ENCODE results near the gene OSBPL1A. TPM values are rescaled to one million over a fixed set of nuclear protein-coding genes. Genes with fewer than 3 reads are reported as not detected.

The OSBPL1A gene
- total RNA-seq, 1 donor from 2014 or later, result 42.0 TPM

- Histone ChIP-seq H3K27ac (no peak overlapping the region), H3K4me3 (no peak overlapping the region), H3K4me1 (peaks cover 7% of the 10 kb centered on the region), H3K9me3 (no peaks in the 10 kb centered on the region), H3K36me3 (peaks cover 6% of the 10 kb centered on the region), H3K27me3 (no peaks in the 10 kb centered on the region)
- DNase-seq (no peak), ATAC-seq (no peak)
- TF ChIP-seq CTCF (IDR thresholded peaks at IDR 0.05), result no peak
- intact Hi-C loops (cut with DNase I), result no loop called here
Observed at GRCh38 chr18:24267878-24268277, 129.7 kb downstream of the OSBPL1A start.

GRCh38 chr18:24266131-24266530 lies 131.5 kb downstream of the OSBPL1A start:
- TF ChIP-seq CTCF (IDR thresholded peaks at IDR 0.05), result no peak
- Histone ChIP-seq H3K36me3 (peaks cover 6% of the 10 kb centered on the region), H3K27me3 (no peaks in the 10 kb centered on the region), H3K4me3 (no peak overlapping the region), H3K9me3 (no peaks in the 10 kb centered on the region), H3K27ac (no peak overlapping the region), H3K4me1 (peaks cover 7% of the 10 kb centered on the region)
- ATAC-seq (no peak), DNase-seq (no peak)
- intact Hi-C loops (cut with DNase I), result no loop called here

GRCh38 chr18:24265502-24266064 lies 132.0 kb downstream of the OSBPL1A start:
- Histone ChIP-seq H3K27ac (no peak overlapping the region), H3K27me3 (no peaks in the 10 kb centered on the region), H3K36me3 (peaks cover 6% of the 10 kb centered on the region), H3K9me3 (no peaks in the 10 kb centered on the region), H3K4me3 (no peak overlapping the region), H3K4me1 (peaks cover 7% of the 10 kb centered on the region)
- ATAC-seq (no peak), DNase-seq (no peak)
- no peak for TF ChIP-seq CTCF (IDR thresholded peaks at IDR 0.05)
- intact Hi-C loops (cut with DNase I), result no loop called here

GRCh38 chr18:24263050-24263449 lies 134.6 kb downstream of the OSBPL1A start:
- H3K36me3 ChIP-seq, result peaks cover 6% of the 10 kb centered on the region
- ATAC-seq, result no peak
- no peak overlapping the region for H3K27ac ChIP-seq
- no peaks in the 10 kb centered on the region for H3K27me3 ChIP-seq
- H3K9me3 ChIP-seq, result no peaks in the 10 kb centered on the region
- no peak for DNase-seq
- no peak for TF ChIP-seq CTCF (IDR thresholded peaks at IDR 0.05)
- peaks cover 7% of the 10 kb centered on the region for H3K4me1 ChIP-seq
- intact Hi-C loops (cut with DNase I), result no loop called here
- no peak overlapping the region for H3K4me3 ChIP-seq

GRCh38 chr18:24262087-24262486 lies 135.5 kb downstream of the OSBPL1A start:
- Histone ChIP-seq H3K4me3 (no peak overlapping the region), H3K27me3 (no peaks in the 10 kb centered on the region), H3K9me3 (no peaks in the 10 kb centered on the region), H3K27ac (no peak overlapping the region), H3K4me1 (peaks cover 7% of the 10 kb centered on the region), H3K36me3 (peaks cover 6% of the 10 kb centered on the region)
- no peak for TF ChIP-seq CTCF (IDR thresholded peaks at IDR 0.05)
- DNase-seq (no peak), ATAC-seq (no peak)
- intact Hi-C loops (cut with DNase I), result no loop called here
